Activated CD4-positive, CD25-positive, alpha-beta regulatory T cell treated with anti-CD3 and anti-CD28 coated beads, Interleukin-2, amount 50 U/mL, for 24 hours (primary cell): ENCODE data around the gene GPATCH8.
"Not testable (repeated sequence)": the region's sequence is repeated elsewhere in the genome, so short reads cannot be mapped to it uniquely, and the experiment has no call there.

Experiments
- ATAC-seq, 2 donors: fragments of 150-1000 bp; cut with Tn5 transposase; one replicate each; pipeline ENCODE4 v1.10.0; 2021; ENCODE audit warnings: mild to moderate bottlenecking in 1 of 2, moderate library complexity in 1 of 2

GPATCH8 gene

DNA sequence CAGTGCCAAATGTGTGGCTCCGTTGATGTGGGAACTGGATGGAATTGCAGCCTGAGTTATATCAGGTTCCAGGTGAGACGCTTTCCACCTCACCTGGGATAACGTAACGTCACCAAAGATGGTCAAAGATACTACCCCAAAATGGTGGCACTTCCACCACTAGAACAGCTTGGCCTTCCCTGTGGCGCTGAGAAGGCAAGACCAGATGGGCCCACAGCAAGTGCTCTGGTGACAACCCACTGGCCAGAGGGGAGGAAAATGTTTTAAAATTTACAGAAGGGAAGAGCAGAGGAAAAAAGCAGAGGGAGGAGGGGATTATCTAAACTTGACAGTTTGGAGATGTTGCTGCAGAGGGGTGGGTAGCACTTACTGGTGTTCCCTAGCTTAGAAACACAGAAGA, 106.3 kb downstream of the GPATCH8 start:
- no peak for ATAC-seq

DNA sequence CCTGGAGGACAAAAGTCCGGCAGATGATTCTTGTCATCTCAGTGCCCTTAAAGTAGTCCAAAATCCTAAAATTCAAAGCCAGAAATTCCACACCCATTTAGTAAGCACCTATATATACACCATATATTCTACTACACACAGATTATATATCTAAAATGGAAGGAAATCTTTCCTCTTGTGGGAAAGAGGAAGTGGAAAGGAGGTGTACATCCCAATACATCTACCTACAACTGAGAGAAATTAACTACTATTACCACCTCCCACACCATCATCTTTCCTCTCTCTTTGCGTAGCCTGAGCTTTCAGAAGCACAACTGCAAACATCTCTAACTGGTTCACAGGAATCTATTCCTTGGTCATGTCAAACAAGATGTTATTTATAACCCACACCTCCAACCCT, 108.4 kb downstream of the GPATCH8 start:
- no peak for ATAC-seq

DNA sequence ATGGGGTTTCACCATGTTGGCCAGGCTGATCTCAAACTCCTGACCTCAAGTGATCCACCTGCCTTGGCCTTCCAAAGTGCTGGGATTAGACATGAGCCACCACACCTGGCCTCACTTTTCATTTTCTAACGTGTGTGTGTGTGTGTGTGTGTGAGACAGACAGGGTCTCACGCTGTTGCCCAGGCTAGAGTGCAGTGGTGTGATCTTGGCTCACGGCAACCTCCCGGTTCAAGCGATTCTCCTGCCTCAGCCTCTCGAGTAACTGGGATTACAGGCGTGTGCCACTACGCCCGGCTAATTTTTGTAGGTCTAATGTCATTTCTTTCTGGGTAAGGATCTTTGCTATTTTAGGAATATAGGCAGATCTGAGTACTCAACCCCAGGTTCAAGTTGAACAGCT, 109.1 kb downstream of the GPATCH8 start:
- ATAC-seq = not testable (repeated sequence)

DNA sequence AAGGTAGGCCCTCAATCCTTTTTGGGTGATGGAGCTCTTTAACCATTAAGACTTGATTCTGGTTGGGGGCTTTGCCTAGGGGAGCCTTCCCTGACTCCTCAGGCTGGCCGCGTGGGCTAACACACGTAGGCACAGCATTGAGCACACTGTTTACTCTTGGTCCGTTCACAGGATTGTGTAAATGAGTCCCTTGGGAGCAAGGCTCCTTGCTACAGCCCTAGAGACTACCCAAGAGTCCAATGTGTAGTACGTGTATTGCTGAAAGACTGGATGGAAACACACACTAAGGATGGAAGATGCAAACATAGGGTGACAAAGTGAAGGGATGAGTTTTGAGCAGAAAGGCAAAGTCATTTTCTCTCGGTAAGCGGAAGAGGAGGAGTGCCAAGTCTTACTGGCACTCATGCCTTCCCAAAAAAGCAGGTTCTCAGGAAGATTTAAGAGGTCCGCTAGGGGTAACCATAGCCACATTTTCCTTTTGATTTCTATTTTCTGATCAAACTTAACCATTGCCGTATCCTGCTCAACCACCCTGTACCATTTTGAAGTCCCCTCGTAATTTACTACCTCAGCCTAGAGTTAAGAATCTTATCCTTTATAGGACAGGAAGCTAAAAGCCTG, 112.8 kb downstream of the GPATCH8 start:
- ATAC-seq = no peak

DNA sequence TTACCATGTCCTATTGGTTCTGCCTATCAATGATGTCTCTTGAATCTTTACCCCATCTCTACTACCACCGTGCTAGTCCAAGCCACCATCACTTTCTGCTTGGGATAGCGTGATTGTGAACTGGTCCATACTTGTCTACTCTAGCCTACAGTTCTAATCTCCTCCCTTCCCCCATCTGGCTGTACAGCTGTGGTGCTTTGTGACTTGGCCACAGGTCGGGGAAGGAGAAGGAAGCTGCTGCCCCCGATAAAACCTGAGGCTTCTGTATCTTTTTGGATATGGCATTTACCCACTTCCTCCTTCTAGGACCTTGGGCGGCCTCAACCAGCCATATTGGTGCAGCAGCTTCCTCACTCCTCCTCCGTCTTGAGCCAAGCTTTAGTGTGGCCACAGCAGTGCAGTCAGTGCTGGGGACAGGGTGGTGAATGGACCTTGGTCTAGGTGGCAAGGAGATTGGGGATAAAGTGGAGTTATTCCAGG, 113.4 kb downstream of the GPATCH8 start:
- no peak for ATAC-seq

DNA sequence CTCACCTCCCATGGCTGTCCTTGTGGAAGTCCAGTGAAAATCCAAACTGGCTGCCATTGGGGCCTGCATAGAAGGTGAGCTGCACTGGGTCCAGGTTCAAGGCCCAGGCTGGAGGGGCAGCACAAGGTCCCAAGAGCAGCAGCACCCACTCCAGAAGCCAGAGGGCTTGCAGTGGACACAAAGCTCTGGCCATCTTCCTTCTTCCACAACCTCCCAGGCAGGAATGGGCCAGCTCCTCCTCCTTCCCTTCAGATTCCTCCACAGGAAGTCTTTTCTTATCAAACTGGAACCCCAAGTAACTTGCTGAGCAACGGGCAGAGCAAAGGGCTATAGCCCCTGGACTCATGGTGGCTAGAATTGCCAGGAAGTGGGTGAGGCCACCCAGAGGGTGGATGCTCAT, 113.9 kb downstream of the GPATCH8 start, which contains the start of gene ITGA2B:
Gene ITGA2B (minus strand): TSS at position 369 of the 400 bp plus-strand sequence. CDS start 176 bp downstream, at position 193.
- ATAC-seq = no peak

DNA sequence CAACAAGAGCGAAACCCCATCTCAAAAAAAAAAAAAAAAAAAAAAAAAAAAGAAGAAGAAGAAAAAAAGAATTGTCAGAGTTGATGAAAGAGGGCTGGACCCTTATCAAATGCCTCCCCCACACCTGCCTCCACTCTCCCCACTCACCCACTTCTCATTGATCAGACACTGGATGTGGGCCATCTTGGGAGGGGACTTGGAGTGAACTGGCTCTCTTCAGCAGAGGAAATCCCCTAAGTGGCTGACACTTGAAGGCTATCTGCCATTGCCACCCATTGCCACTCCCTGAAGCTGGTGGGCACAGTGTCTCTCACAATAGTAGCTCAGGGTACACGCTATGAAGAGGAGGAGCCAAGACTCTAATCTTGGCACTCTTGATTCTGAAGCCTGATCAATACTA, 115.4 kb downstream of the GPATCH8 start:
- ATAC-seq = no peak

DNA sequence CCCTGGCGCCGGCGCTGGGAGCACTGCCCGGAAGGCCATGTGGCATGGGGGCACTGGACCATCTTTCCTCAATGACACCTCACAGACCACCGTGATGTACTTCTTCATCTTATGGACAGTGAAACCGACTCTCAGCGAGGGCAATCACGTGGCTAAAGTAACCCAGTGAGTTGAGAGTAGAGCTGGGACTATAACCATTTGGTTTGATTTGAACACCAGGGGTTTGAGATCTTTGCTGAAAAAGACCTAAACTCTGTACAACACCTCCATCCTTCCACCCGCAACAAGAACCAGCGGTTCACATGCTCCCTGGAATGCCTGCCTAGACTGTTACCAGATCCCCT, 117.1 kb downstream of the GPATCH8 start:
- ATAC-seq = no peak

DNA sequence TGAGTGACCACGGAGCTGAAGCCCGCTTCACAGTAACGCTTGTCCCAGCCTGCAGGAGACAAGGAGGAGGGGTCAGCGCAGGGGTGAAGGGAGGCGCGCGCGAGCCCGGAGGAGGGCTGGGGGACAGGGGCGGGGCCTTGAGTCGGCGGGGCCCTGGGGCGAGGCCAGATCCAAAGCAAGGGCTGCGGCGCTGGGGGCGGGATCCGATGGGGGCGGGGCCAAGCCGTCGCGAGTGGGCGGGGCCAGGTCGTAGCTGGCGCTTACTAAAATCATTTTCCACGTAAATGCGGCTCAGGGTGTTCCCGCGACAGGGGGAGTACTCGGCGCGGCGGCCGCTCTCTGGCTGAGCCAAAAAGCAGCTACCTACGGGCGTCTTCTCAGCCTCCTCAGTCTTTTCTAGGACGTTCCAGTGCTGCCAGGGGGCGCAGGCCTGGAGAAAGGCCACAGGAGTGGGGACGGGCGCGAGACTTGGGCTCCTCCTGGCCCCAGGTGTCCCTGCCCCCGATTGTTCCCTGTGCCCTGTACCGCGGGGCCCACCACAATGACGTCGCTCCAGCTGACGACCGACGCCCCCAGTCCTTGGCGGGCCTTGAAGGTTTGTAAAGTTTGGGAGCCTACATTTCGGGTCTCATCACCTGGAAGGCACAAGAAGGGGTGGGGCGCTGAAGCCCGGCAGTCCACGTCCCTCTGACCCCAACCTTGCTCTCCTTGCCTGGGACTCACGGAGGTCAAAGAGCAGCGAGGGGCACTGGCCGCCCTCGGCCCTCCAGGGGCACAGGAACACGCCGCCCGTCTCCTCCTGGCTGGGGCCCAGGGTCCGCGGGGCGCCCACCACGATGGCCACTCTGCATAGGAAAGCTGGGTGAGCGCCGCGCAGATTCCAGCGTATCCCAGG, 117.7 kb downstream of the GPATCH8 start:
- peak; percentile 85 to 90 for ATAC-seq

DNA sequence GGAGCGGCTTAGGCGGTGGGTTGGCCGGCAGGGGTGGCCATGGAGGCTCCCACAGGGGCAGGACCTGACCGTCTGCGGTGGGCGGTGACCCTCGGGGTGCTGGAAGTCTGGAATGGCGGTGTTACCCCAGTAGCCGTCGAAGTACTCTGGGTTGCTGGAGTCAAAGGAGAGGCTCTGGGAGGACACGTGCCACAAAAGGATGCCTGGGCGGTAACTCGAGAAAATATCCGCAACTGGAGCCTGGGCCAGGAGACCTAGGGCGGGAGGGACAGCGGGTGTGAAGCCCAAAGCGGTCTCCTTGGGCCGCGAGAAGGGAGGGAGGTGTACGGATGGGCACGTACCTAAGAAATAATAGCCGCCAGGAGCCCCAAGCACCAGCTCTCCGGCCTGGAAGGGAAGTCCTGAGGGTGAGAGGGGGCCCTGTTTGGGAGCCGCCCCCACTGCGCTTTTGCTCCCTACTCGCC, 118.4 kb downstream of the GPATCH8 start:
- ATAC-seq = peak in 1 of 2 donors; percentile 4

DNA sequence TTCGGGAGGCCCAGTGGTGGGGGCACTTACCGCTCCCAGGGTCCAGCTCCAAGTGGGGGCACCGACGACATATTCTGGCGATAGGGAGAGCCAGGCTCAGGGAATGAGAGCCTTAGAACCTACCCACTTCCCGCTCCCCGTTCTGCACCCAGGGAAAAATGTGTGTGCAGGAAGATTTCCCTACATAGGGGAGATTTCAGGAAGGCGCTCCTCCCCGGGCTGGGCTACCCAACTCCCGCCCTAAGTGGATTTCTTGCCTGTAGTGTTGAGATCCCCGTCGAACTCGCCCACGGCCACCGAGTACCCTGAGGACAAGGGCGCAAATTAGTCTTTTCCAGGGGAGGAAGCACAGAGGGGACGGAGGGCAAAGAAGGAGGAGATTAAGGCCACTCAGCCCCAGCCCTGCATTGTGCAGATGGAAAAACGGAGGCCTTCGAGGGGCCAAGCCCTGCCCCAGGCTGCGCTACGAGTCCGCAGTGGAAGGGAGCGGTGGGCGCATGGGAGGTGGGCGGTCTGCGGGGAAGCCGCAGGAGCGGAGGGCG, 118.9 kb downstream of the GPATCH8 start:
- no peak for ATAC-seq

DNA sequence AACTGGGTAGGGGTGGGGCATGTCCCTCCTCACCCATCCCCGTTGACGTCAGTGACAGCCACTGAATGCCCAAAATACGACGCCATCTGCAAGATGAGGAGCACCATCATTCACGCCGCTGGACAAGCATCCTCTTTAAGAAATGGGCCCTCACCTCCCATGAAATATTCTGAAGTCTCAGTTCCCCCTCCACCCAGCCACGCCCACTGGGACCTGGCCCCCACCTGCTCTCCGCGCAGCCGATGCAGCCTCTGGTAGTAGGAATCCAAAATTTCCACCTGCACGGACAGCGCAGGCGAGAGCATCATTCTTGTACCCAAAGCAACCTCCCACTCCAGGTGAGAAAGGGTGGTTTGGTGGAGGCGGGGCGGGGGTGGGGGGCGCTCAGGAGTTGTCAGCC, 119.3 kb downstream of the GPATCH8 start:
- ATAC-seq = no peak

DNA sequence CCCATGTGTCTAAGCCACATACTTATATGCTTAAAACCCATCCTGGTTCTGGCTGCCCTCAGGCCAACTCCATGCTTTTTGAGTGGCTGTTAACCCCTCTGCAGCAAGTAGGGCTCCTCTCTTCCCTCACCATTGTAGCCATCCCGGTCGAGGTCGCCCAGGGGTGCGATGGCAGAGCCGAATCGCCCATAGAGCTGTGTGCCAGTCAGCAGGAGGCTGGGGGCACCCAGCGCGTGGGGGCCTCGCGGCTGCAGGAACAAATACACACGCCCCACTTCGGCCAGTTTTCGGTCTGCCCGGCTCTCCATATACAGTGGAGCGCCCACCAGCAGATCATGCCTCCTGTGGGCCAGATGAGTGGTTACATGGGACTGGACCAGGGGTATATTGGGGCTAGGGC, 119.8 kb downstream of the GPATCH8 start:
- no peak for ATAC-seq

DNA sequence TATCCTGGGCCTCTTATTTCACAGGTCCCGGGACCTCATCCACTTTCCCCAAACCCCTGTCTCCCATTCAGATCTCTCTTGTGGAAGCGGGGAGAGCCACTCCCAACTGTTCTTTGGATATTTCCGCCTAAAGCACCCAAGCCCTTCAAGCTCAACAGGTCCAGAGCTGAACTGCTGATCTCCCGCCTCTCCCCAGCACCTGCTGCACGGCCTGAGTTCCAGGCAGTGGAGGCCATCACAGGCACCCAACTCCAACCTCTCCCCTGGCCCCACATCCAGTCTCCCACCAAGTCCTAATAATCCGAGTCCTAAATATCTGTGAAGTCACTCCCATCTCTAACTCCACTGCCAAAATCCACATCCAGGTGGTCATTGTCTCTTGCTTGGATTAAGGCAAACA, 120.3 kb downstream of the GPATCH8 start:
- ATAC-seq = no peak

DNA sequence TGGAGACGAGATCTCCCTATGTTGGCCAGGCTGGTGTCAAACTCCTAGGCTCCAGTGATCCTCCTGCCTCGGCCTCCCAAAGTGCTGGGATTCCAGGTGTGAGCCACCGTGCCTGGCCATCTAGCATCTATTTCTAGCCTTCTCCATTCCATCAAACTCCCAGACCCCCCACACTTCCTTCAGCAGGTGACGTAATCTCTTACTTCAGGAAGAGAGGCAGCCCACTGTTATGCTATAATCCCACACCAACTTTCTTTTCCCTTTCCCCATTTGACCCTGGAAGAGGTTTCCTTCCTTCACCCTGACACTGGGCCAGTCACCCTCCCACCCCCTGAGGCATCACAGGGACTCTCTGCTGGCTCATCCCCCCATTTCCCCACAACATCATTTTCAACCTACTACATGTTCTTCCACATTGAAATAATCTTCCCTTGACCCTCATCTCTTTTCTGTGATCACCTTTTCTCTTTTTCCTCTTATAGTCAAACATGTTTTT, 121.3 kb downstream of the GPATCH8 start:
- no peak for ATAC-seq

DNA sequence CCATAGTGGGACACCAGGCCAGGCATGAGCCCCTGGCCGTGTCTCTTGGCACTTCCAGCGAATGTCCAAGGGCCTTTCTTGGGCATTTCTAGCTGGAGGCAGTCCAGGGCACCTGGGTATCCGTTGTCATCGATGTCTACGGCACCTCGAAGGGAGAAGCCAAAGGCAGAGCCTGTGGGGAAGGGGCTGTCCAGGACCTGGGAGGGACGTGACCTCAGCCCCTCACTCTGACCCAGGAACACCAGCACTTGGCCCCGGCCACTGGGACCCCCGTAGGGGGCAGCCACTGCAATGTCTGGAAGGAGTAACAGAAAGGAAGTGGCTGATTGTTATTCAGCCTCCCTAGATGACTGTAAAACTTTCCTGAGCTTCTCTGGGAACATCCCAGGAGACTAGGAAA, 122.4 kb downstream of the GPATCH8 start:
- ATAC-seq = no peak

DNA sequence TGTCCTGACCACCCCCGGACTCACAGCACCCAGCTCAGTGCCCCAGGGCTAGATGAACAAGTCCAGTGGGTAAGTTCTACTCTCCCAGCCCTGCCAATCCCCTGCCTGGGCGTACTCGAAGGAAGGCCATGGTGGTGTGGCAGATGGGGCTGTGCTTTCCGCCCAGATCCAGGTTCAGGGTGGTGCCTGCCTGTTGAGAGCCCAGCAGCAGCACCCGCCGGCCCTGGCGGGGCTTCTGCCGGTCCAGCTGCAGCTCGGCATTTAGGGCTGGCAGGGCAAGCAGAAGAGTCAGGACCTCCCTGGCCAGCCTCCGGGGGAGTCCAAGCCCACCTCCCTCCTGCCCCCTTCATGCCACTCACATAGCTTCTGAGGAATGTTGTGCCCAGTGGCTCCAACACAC, 123.3 kb downstream of the GPATCH8 start:
- no peak for ATAC-seq

DNA sequence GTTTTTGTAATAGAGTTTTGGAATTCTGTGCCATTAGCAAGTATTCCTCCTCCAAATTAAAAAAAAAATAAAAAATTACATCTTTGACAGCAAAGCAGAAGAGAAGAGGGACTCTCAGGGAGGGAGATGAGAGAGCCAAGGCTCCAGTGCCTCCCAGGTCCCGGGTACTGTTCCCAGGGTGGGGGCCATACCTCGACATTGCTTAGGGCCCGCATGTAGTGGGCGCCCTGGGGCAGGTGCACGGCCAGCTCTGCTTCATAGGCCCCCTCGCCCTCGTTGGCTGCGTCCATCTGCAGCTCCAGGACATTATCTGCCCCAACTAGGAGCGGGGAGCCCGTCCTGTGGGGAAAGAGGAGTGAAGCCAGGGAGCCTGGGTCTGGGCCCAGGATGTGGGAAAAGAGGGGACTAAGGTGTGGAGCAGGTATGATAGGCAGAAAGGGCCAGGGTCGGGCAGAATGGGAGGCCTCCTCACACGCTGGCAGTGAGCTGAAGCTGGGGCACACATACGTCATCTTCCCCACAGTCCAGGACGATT, 125.0 kb downstream of the GPATCH8 start:
- no peak for ATAC-seq

DNA sequence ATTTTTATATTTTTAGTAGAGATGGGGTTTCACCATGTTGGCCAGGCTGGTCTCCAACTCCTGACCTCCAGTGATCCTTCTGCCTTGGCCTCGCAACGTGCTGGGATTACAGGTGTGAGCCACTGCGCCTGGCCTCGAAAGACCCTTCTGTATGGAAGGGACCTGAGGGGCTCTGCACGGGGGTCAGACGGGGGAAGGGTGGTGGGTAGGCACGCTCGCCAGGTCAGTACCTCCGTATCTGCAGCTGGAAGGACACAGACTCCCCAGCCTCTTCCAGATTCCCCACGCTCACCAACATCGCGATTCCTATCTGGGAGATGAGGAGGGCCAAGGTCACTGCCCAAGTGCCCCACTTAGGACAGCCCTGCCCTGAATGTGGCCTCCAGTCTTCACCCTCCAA, 126.4 kb downstream of the GPATCH8 start:
- ATAC-seq = no peak

DNA sequence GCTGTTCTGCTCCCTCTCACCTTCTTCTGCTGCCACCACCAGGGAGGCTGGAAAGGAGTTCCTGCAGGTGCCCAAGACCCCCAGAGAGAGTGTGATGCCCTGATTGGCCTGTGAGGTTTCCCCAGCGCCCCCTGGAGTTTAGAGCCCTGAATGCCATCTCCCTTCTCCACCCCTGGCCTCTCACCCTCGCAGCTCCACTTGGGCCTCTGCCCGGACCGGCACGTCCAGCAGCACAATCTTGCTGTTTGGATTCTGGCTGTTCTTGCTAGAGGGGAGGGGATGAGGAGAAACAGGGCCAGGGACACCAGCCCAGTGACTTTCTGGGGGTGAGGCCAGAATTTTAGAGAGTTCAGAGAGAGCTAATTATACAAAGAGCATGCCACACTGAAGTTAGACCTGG, 127.1 kb downstream of the GPATCH8 start:
- no peak for ATAC-seq

DNA sequence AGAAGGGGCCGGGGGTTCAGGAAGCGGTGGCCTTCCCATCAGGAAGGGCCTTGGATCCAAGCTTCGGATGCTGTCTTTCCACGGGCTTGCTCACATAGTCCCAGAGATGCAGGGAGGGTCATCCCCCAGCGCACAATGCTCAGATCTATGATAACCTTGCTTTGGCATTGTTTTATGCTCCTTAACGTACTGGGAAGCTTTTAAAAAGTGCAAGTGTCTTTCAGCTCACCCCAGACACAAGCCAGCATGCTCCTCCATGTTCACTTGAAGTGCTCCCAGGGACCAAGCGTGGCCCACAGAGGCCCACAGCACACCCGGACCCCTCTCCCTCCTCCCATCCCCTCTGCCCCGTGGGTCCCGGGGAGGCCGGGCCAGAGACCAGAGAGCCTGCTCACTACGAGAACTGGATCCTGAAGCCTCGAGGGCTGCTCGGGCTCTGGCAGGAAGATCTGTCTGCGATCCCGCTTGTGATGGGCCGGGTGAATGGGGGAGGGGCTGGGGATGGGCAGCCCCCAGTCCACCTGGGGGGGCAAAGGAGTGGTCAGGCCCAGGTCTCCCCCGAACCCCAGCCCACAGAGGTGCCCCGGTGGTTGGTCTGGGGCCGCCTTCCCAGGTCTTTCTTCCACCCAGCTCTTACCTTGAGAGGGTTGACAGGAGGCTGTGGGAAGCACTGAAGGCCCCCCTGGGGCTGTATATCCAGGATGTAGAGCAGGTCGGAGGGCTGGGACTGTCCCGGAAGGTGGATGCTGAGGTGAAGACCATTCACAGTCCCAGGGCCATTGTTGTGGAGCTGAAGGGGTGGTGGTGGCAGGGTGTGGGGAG, 127.8 kb downstream of the GPATCH8 start:
- no peak for ATAC-seq
